Measurements from ENCODE around the gene ZSWIM4.

- TF ChIP-seq, protein P1, sequence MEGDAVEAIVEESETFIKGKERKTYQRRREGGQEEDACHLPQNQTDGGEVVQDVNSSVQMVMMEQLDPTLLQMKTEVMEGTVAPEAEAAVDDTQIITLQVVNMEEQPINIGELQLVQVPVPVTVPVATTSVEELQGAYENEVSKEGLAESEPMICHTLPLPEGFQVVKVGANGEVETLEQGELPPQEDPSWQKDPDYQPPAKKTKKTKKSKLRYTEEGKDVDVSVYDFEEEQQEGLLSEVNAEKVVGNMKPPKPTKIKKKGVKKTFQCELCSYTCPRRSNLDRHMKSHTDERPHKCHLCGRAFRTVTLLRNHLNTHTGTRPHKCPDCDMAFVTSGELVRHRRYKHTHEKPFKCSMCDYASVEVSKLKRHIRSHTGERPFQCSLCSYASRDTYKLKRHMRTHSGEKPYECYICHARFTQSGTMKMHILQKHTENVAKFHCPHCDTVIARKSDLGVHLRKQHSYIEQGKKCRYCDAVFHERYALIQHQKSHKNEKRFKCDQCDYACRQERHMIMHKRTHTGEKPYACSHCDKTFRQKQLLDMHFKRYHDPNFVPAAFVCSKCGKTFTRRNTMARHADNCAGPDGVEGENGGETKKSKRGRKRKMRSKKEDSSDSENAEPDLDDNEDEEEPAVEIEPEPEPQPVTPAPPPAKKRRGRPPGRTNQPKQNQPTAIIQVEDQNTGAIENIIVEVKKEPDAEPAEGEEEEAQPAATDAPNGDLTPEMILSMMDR (IDR thresholded peaks at IDR 0.05; ENCODE audit: low read depth, low read length), result no peak
- TF ChIP-seq EZH2phosphoT487 (IDR thresholded peaks at IDR 0.05; ENCODE audit: low read depth), result no peak
These were observed 29.2 kb upstream of the ZSWIM4 start for GRCh38 chr19:13766095-13766481.
